Naive thymus-derived CD4-positive, alpha-beta T cell (primary cell): ENCODE data around the gene GTF3C1. TPM values are rescaled to one million over a fixed set of nuclear protein-coding genes. Genes with fewer than 3 reads are reported as not detected.
A peak's percentile ranks its signal among the peaks of the same experiment; 100 is the strongest.

Experiments used
- ATAC-seq: fragments of 150-1000 bp; cut with Tn5 transposase; 2 replicates; pipeline ENCODE4 v1.10.0; 2021; ENCODE audit warnings: mild to moderate bottlenecking, moderate library complexity
- CTCF ChIA-PET: fragments of 350-600 bp; sonication (Branson Sonifier 250); formaldehyde crosslinking; loops from one replicate; lab custom pipeline; 2021; ENCODE audit warnings: antibody characterized with exemption; lab: Charles Lee
- POLR2A ChIA-PET: fragments of 350-600 bp; sonication (Branson Sonifier 250); formaldehyde crosslinking; loops from one replicate; lab custom pipeline; 2021; ENCODE audit warnings: antibody characterized with exemption, inconsistent platforms; lab: Charles Lee
- DNase-seq, 9 donors: peaks; one replicate each; pipeline versions ENCODE4 v3.0.0 to v3.0.0-alpha.2; 2020 to 2022; ENCODE audit warnings: mixed read lengths in 1 of 9
- H3K27ac ChIP-seq: one replicate; pipeline ENCODE4 v1.7.0; 2013; ENCODE audit warnings: mild to moderate bottlenecking, low read depth, low read length, moderate library complexity
- H3K27me3 ChIP-seq, 2 donors: one replicate each; pipeline ENCODE4 v1.7.0; 2013; ENCODE audit warnings: low read length in 2 of 2, mild to moderate bottlenecking in 2 of 2, moderate library complexity in 2 of 2; ENCODE audit not compliant: control insufficient read depth in 2 of 2, insufficient read depth in 2 of 2
- H3K36me3 ChIP-seq, 3 experiments: 1 replicate in 2 of 3; 2 replicates in 1 of 3; pipeline ENCODE4 v1.7.0; 2013; ENCODE audit warnings: low read length in 3 of 3, mild to moderate bottlenecking in 3 of 3, moderate library complexity in 1 of 3; ENCODE audit not compliant: insufficient read depth in 3 of 3, control insufficient read depth in 2 of 3
- H3K4me1 ChIP-seq, 2 donors: one replicate each; pipeline ENCODE4 v1.7.0; 2013; ENCODE audit warnings: low read length in 2 of 2, mild to moderate bottlenecking in 2 of 2, moderate library complexity in 1 of 2; ENCODE audit not compliant: control insufficient read depth in 2 of 2, insufficient read depth in 2 of 2
- H3K4me3 ChIP-seq: 2 replicates; pipeline ENCODE4 v1.7.0; 2013; ENCODE audit warnings: mild to moderate bottlenecking, low read length
- H3K9me3 ChIP-seq, 3 experiments: 1 replicate in 2 of 3; 2 replicates in 1 of 3; pipeline ENCODE4 v1.7.0; 2013; ENCODE audit warnings: low read length in 3 of 3; ENCODE audit not compliant: control insufficient read depth in 2 of 3
- H3K27ac Mint-ChIP-seq, 9 donors: one replicate each; pipeline ENCODE4 v1.8.0; 2020 to 2022; ENCODE audit warnings: mixed read lengths in 9 of 9, mild to moderate bottlenecking in 8 of 9, moderate library complexity in 5 of 9, inconsistent platforms in 2 of 9
- H3K27me3 Mint-ChIP-seq, 5 donors: one replicate each; pipeline ENCODE4 v1.8.0; 2021 to 2022; ENCODE audit warnings: mixed read lengths in 5 of 5, mild to moderate bottlenecking in 1 of 5
- H3K36me3 Mint-ChIP-seq, 5 donors: one replicate each; pipeline ENCODE4 v1.8.0; 2020 to 2022; ENCODE audit warnings: mixed read lengths in 5 of 5, mild to moderate bottlenecking in 3 of 5, inconsistent platforms in 1 of 5
- H3K4me1 Mint-ChIP-seq, 7 donors: one replicate each; pipeline ENCODE4 v1.8.0; 2020 to 2022; ENCODE audit warnings: mixed read lengths in 7 of 7, mild to moderate bottlenecking in 3 of 7, inconsistent platforms in 1 of 7
- H3K4me3 Mint-ChIP-seq, 10 donors: one replicate each; pipeline ENCODE4 v1.8.0; 2020 to 2022; ENCODE audit warnings: mild to moderate bottlenecking in 10 of 10, mixed read lengths in 10 of 10, moderate library complexity in 6 of 10, inconsistent platforms in 2 of 10
- H3K9me3 Mint-ChIP-seq, 11 donors: one replicate each; pipeline ENCODE4 v1.8.0; 2020 to 2022; ENCODE audit warnings: mixed read lengths in 11 of 11, mild to moderate bottlenecking in 4 of 11, inconsistent platforms in 1 of 11, moderate library complexity in 1 of 11
- intact Hi-C, 2 donors: fragments of 100-400 bp; cut with micrococcal nuclease; formaldehyde crosslinking; loops; one replicate each; pipeline ENCODE4 v1.15.1; 2023
- polyA plus RNA-seq, 2 donors: library from polyadenylated mRNA; unstranded; fragments of 300-500 nt; fragmentation: Illumina TruSeq; gene quantifications; one replicate each; pipeline ENCODE4 v1.2.3, GENCODE V29; 2021
- total RNA-seq, 6 experiments: library from RNA in 5 of 6; stranded (reverse) in 5 of 6; gene quantifications; 1 replicate in 5 of 6; 2 replicates in 1 of 6; pipeline ENCODE4 v1.2.3 and lab custom pipeline; 2021 to 2026

The GTF3C1 gene
- total and polyA plus RNA-seq, 7 experiments from 2014 or later = 19.0 to 60.0 (median 52.5) TPM

GRCh38 chr16:27498916-27499658, 50.6 kb downstream of the GTF3C1 start:
- H3K4me1 Mint-ChIP-seq = no peaks in the 10 kb centered on the region
- intact Hi-C loops = no loop called here
- Histone ChIP-seq H3K36me3 (peaks cover 31 to 96% (median 37%) of the 10 kb centered on the region in 3 experiments), H3K4me1 (no peaks in the 10 kb centered on the region), H3K9me3 (no peaks in the 10 kb centered on the region), H3K27ac (no peak overlapping the region), H3K27me3 (no peaks in the 10 kb centered on the region), H3K4me3 (no peak overlapping the region)
- H3K27ac Mint-ChIP-seq = no peak overlapping the region
- no peaks in the 10 kb centered on the region for H3K9me3 Mint-ChIP-seq
- ATAC-seq = no peak
- POLR2A ChIA-PET = no interaction called here
- CTCF ChIA-PET = no interaction called here
- DNase-seq = no peak
- H3K27me3 Mint-ChIP-seq = no peaks in the 10 kb centered on the region
- H3K4me3 Mint-ChIP-seq = no peak overlapping the region
- peaks cover 33 to 75% (median 34%) of the 10 kb centered on the region in 5 donors for H3K36me3 Mint-ChIP-seq

GRCh38 chr16:27498031-27498825, 51.5 kb downstream of the GTF3C1 start:
- peaks cover 27 to 70% (median 33%) of the 10 kb centered on the region in 5 donors for H3K36me3 Mint-ChIP-seq
- no peaks in the 10 kb centered on the region for H3K4me1 ChIP-seq
- H3K9me3 Mint-ChIP-seq = no peaks in the 10 kb centered on the region
- ChIA-PET CTCF (no interaction called here), POLR2A (no interaction called here)
- intact Hi-C loops = no loop called here
- no peaks in the 10 kb centered on the region for H3K27me3 ChIP-seq
- DNase-seq (no peak), ATAC-seq (no peak)
- H3K4me1 Mint-ChIP-seq = no peaks in the 10 kb centered on the region
- H3K4me3 ChIP-seq = no peak overlapping the region
- H3K36me3 ChIP-seq = peaks cover 31 to 96% (median 37%) of the 10 kb centered on the region in 3 experiments
- no peaks in the 10 kb centered on the region for H3K9me3 ChIP-seq
- no peak overlapping the region for H3K27ac ChIP-seq
- no peaks in the 10 kb centered on the region for H3K27me3 Mint-ChIP-seq
- H3K27ac Mint-ChIP-seq = peak overlapping the region in 4 of 9 donors; percentile 28 to 62 (median 54)
- H3K4me3 Mint-ChIP-seq = no peak overlapping the region

- Mint-ChIP-seq H3K27me3 (no peaks in the 10 kb centered on the region), H3K9me3 (peaks cover 0 to 2% (median 0%) of the 10 kb centered on the region in 11 donors), H3K27ac (no peak overlapping the region), H3K4me1 (peaks cover 0 to 7% (median 0%) of the 10 kb centered on the region in 7 donors), H3K4me3 (no peak overlapping the region), H3K36me3 (peaks cover 22 to 66% (median 25%) of the 10 kb centered on the region in 5 donors)
- ChIA-PET POLR2A (no interaction called here), CTCF (no interaction called here)
- intact Hi-C loops = no loop called here
- H3K27ac ChIP-seq = no peak overlapping the region
- no peaks in the 10 kb centered on the region for H3K4me1 ChIP-seq
- ATAC-seq (no peak), DNase-seq (no peak)
- H3K36me3 ChIP-seq = peaks cover 15 to 98% (median 25%) of the 10 kb centered on the region in 3 experiments
- no peak overlapping the region for H3K4me3 ChIP-seq
- H3K9me3 ChIP-seq = no peaks in the 10 kb centered on the region
- no peaks in the 10 kb centered on the region for H3K27me3 ChIP-seq
These were observed 54.5 kb downstream of the GTF3C1 start for GRCh38 chr16:27495191-27495590.

- no peak overlapping the region for H3K4me3 ChIP-seq
- CTCF ChIA-PET = no interaction called here
- H3K27me3 Mint-ChIP-seq = no peaks in the 10 kb centered on the region
- DNase-seq = no peak
- H3K4me1 Mint-ChIP-seq = peaks cover 0 to 7% (median 0%) of the 10 kb centered on the region in 7 donors
- H3K9me3 ChIP-seq = no peaks in the 10 kb centered on the region
- H3K27me3 ChIP-seq = no peaks in the 10 kb centered on the region
- H3K4me1 ChIP-seq = no peaks in the 10 kb centered on the region
- ATAC-seq = no peak
- intact Hi-C loops = no loop called here
- no peak overlapping the region for H3K27ac ChIP-seq
- H3K4me3 Mint-ChIP-seq = no peak overlapping the region
- H3K9me3 Mint-ChIP-seq = peaks cover 0 to 2% (median 0%) of the 10 kb centered on the region in 11 donors
- H3K36me3 Mint-ChIP-seq = peaks cover 8 to 69% (median 29%) of the 10 kb centered on the region in 5 donors
- POLR2A ChIA-PET = no interaction called here
- H3K27ac Mint-ChIP-seq = no peak overlapping the region
- peaks cover 8 to 98% (median 17%) of the 10 kb centered on the region in 3 experiments for H3K36me3 ChIP-seq
These were observed 57.1 kb downstream of the GTF3C1 start for GRCh38 chr16:27492588-27492979.

GRCh38 chr16:27491894-27492587, 57.7 kb downstream of the GTF3C1 start:
- H3K4me3 Mint-ChIP-seq = peak overlapping the region in 1 of 10 donors; percentile 29
- Histone ChIP-seq H3K27me3 (no peaks in the 10 kb centered on the region), H3K4me1 (no peaks in the 10 kb centered on the region), H3K27ac (no peak overlapping the region), H3K4me3 (no peak overlapping the region), H3K36me3 (peaks cover 8 to 98% (median 17%) of the 10 kb centered on the region in 3 experiments), H3K9me3 (no peaks in the 10 kb centered on the region)
- DNase-seq (no peak), ATAC-seq (peak; percentile 54)
- peak overlapping the region in 1 of 9 donors; percentile 84 for H3K27ac Mint-ChIP-seq
- H3K4me1 Mint-ChIP-seq = peaks cover 0 to 7% (median 0%) of the 10 kb centered on the region in 7 donors
- CTCF ChIA-PET = no interaction called here
- H3K27me3 Mint-ChIP-seq = no peaks in the 10 kb centered on the region
- H3K36me3 Mint-ChIP-seq = peaks cover 8 to 64% (median 32%) of the 10 kb centered on the region in 5 donors
- POLR2A ChIA-PET = no interaction called here
- intact Hi-C loops = no loop called here
- peaks cover 0 to 2% (median 0%) of the 10 kb centered on the region in 11 donors for H3K9me3 Mint-ChIP-seq

- Mint-ChIP-seq H3K36me3 (peaks cover 16 to 70% (median 45%) of the 10 kb centered on the region in 5 donors), H3K9me3 (peaks cover 0 to 2% (median 0%) of the 10 kb centered on the region in 11 donors), H3K27ac (no peak overlapping the region), H3K27me3 (no peaks in the 10 kb centered on the region), H3K4me1 (peaks cover 0 to 7% (median 0%) of the 10 kb centered on the region in 7 donors), H3K4me3 (no peak overlapping the region)
- H3K4me1 ChIP-seq = no peaks in the 10 kb centered on the region
- no peak for ATAC-seq
- intact Hi-C loops = no loop called here
- no peak overlapping the region for H3K4me3 ChIP-seq
- CTCF ChIA-PET = interaction anchor here (0.6 kb wide), 1 partner anchor 44 kb away, joined by 3 read pairs; no protein-coding TSS in a partner anchor
- no peaks in the 10 kb centered on the region for H3K9me3 ChIP-seq
- no peaks in the 10 kb centered on the region for H3K27me3 ChIP-seq
- no peak for DNase-seq
- POLR2A ChIA-PET = no interaction called here
- peaks cover 5 to 99% (median 15%) of the 10 kb centered on the region in 3 experiments for H3K36me3 ChIP-seq
- H3K27ac ChIP-seq = no peak overlapping the region
These were observed 59.8 kb downstream of the GTF3C1 start for GRCh38 chr16:27489906-27490305.
